HCT116 (cell line): Measurements from ENCODE around the gene ORC4.

ENCODE experiments used
- EGR1 ChIP-seq: IDR thresholded peaks from 2 replicates; pipeline ENCODE4 v1.6.1; 2012; ENCODE audit warnings: low read depth
- EZH2 ChIP-seq: fragments of 200-600 bp; sonication (generic); IDR thresholded peaks from 2 replicates; pipeline ENCODE4 v1.6.1; 2017; ENCODE audit warnings: antibody characterized with exemption, mixed run types
- JUND ChIP-seq: IDR thresholded peaks from 2 replicates; pipeline ENCODE4 v1.6.1; 2012
- POLR2A ChIP-seq: IDR thresholded peaks from 2 replicates; pipeline ENCODE4 v1.7.0; 2011; ENCODE audit warnings: borderline replicate concordance; ENCODE audit not compliant: insufficient read depth, insufficient read length; ENCODE audit errors: extremely low read depth
- POLR2AphosphoS5 ChIP-seq: IDR thresholded peaks from 2 replicates; pipeline ENCODE4 v1.6.1; 2011; ENCODE audit warnings: mild to moderate bottlenecking, low read depth, low read length, moderate library complexity
- SIN3A ChIP-seq: IDR thresholded peaks from 2 replicates; pipeline ENCODE4 v1.6.1; 2012; ENCODE audit warnings: low read depth
- YY1 ChIP-seq: IDR thresholded peaks from 2 replicates; pipeline ENCODE4 v1.6.1; 2011; ENCODE audit warnings: low read length, low read depth, moderate library complexity, mild to moderate bottlenecking; ENCODE audit not compliant: insufficient replicate concordance; ENCODE audit errors: extremely low read depth
- TF ChIP-seq, protein P1 (sequence below), 3 experiments: fragments of 200-600 bp in 1 of 3; sonication (generic) in 1 of 3; IDR thresholded peaks in 2 of 3; conservative IDR thresholded peaks in 1 of 3; 2 replicates each; pipeline ENCODE4 v1.5.1; 2012 to 2017; ENCODE audit warnings: low read depth in 2 of 3, low read length in 2 of 3, antibody characterized with exemption in 1 of 3, borderline replicate concordance in 1 of 3, control low read depth in 1 of 3, mild to moderate bottlenecking in 1 of 3, mixed read lengths in 1 of 3, mixed run types in 1 of 3, moderate library complexity in 1 of 3; ENCODE audit not compliant: insufficient read depth in 1 of 3

DNA sequence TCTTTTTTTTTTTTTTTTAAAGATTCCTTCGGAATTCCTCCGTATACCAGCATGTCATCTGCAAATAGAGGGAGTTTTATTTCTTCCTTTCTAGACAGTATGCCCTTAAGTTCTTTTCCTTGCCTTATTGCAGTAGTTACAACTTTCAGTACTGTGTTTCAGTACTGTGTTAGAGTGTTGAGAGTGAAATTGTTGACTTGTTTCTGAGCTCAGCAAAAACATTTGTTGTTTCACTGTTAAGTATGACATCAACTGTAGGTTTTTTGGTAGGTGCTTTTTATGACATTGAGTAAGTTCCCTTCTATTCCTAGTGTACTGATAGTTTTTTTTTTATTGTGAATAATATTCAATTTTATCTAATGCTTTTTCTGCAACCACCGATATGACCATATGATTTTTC, 131.9 kb downstream of the ORC4 start:
- TF ChIP-seq SIN3A (no peak), YY1 (no peak), EGR1 (no peak), POLR2AphosphoS5 (no peak), JUND (no peak), EZH2 (no peak), POLR2A (no peak)
- TF ChIP-seq, protein P1, sequence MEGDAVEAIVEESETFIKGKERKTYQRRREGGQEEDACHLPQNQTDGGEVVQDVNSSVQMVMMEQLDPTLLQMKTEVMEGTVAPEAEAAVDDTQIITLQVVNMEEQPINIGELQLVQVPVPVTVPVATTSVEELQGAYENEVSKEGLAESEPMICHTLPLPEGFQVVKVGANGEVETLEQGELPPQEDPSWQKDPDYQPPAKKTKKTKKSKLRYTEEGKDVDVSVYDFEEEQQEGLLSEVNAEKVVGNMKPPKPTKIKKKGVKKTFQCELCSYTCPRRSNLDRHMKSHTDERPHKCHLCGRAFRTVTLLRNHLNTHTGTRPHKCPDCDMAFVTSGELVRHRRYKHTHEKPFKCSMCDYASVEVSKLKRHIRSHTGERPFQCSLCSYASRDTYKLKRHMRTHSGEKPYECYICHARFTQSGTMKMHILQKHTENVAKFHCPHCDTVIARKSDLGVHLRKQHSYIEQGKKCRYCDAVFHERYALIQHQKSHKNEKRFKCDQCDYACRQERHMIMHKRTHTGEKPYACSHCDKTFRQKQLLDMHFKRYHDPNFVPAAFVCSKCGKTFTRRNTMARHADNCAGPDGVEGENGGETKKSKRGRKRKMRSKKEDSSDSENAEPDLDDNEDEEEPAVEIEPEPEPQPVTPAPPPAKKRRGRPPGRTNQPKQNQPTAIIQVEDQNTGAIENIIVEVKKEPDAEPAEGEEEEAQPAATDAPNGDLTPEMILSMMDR (IDR thresholded peaks at IDR 0.05 in 2 of 3, conservative IDR thresholded peaks at IDR 0.05 in 1 of 3; ENCODE audit: borderline replicate concordance in 1 of 3, insufficient read depth in 1 of 3, low read depth in 2 of 3, low read length in 2 of 3), result no peak
